ENCODE measurements around the gene FAM193A. TPM values are rescaled to one million over a fixed set of nuclear protein-coding genes. Genes with fewer than 3 reads are reported as not detected.

Gene FAM193A
- total and polyA plus RNA-seq, 12 donors, result 12.9 to 30.8 (median 23.1) TPM

Small RNA genes lying within 50 kb of the gene (small RNA-seq; reads per million reads assigned to genes)
- gene CR545473.1, result 0 reads per million in 2 donors
- gene RF00019, result 0 reads per million in 2 donors

Other genes with a start within 250 kb of the FAM193A start
- gene ZFYVE28, start 118.0 kb upstream of the FAM193A start, total RNA-seq, result 10 to 100 TPM in 8 of 9 donors, 1 to 10 TPM in 1; 8.5 to 23.5 (median 15.3) TPM
- 10 to 100 TPM in 2 of 3 donors, 1 to 10 TPM in 1; 4.3 to 24.6 (median 20.0) TPM for gene ZFYVE28, start 118.0 kb upstream of the FAM193A start, polyA plus RNA-seq
- gene CFAP99, start 117.7 kb upstream of the FAM193A start, total RNA-seq, result 1 to 10 TPM in 8 of 9 donors, under 1 TPM in 1; 0.18 to 5.0 (median 3.1) TPM
- 1 to 10 TPM; 2.1 to 3.8 (median 3.3) TPM for gene CFAP99, start 117.7 kb upstream of the FAM193A start, polyA plus RNA-seq
- gene RNF4, start 67.5 kb upstream of the FAM193A start, total RNA-seq, result 10 to 100 TPM; 40.7 to 78.6 (median 50.2) TPM
- 10 to 100 TPM; 14.5 to 84.1 (median 18.7) TPM for gene RNF4, start 67.5 kb upstream of the FAM193A start, polyA plus RNA-seq
- 10 to 100 TPM; 19.2 to 57.7 (median 35.6) TPM for gene TNIP2, start 219.7 kb downstream of the FAM193A start, total RNA-seq
- 10 to 100 TPM in 2 of 3 donors, 1 to 10 TPM in 1; 7.8 to 41.8 (median 38.3) TPM for gene TNIP2, start 219.7 kb downstream of the FAM193A start, polyA plus RNA-seq

Data from adrenal gland (tissue), 12 donors.